ENCODE data around the gene DLEC1. TPM values are rescaled to one million over a fixed set of nuclear protein-coding genes. Genes with fewer than 3 reads are reported as not detected.
A peak's percentile ranks its signal among the peaks of the same experiment; 100 is the strongest.

DLEC1 gene
- total and polyA plus RNA-seq, 9 of the 15 experiments (the other 6 are each of a cell fraction or from before 2014, with no cell fraction given), result 0.07 to 0.08 TPM; not detected in 7

- TF ChIP-seq PRPF4 (IDR thresholded peaks at IDR 0.05; ENCODE audit: insufficient read depth, low read depth, low read length, poor library complexity, severe bottlenecking), result no peak
- no peak for TF ChIP-seq ZNF263 (CRISPR knock-in tag; IDR thresholded peaks at IDR 0.05; ENCODE audit: borderline replicate concordance)
- no peak for TF ChIP-seq ZZZ3 (IDR thresholded peaks at IDR 0.05)
- no peak for TF ChIP-seq ZNF830 (CRISPR knock-in tag; IDR thresholded peaks at IDR 0.05)
- no peak for TF ChIP-seq ZBTB11 (CRISPR knock-in tag; IDR thresholded peaks at IDR 0.05)
- no peak for TF ChIP-seq ZNF449 (CRISPR knock-in tag; IDR thresholded peaks at IDR 0.05)
- no peak for TF ChIP-seq ZNF766 (CRISPR knock-in tag; conservative IDR thresholded peaks at IDR 0.05)
- TF ChIP-seq ZEB2 (IDR thresholded peaks at IDR 0.05), result 0 out of 2 replicates have a peak, but pooled peaks have one; percentile 14
- TF ChIP-seq FOXM1 (IDR thresholded peaks at IDR 0.05; ENCODE audit: low read depth), result no peak
- TF ChIP-seq FOXM1 (CRISPR knock-in tag; IDR thresholded peaks at IDR 0.05; ENCODE audit: low read depth), result peak; percentile 84; the same call in 1 of the 2 replicates
- TF ChIP-seq POLR2H (tag; IDR thresholded peaks at IDR 0.05; ENCODE audit: low read depth), result no peak
- no peak for TF ChIP-seq ZFP91 (CRISPR knock-in tag; IDR thresholded peaks at IDR 0.05)
- TF ChIP-seq ZNF134 (CRISPR knock-in tag; conservative IDR thresholded peaks at IDR 0.05), result no peak
- no peak for TF ChIP-seq MAFF (IDR thresholded peaks at IDR 0.05; ENCODE audit: low read length)
- TF ChIP-seq PHB2 (IDR thresholded peaks at IDR 0.05; ENCODE audit: low read depth), result no peak
- no peak for TF ChIP-seq CBX3 (IDR thresholded peaks at IDR 0.05; ENCODE audit: borderline replicate concordance in 1 of 2, low read length in 2 of 2)
- TF ChIP-seq TBL1XR1 (IDR thresholded peaks at IDR 0.05; ENCODE audit: low read length in 2 of 2), result no peak; a peak in 1 of 4 replicates
- TF ChIP-seq HDAC8 (tag; IDR thresholded peaks at IDR 0.05), result no peak
- TF ChIP-seq TFAP4 (CRISPR knock-in tag; IDR thresholded peaks at IDR 0.05; ENCODE audit: borderline replicate concordance), result peak; percentile 55; the same call in 1 of the 2 replicates
- no peak for TF ChIP-seq SP2 (IDR thresholded peaks at IDR 0.05; ENCODE audit: extremely low read depth, low read depth, low read length, poor library complexity, severe bottlenecking)
Observed at GRCh38 chr3:38138349-38139190, 99.6 kb downstream of the DLEC1 start, which contains the start of gene MYD88 (continued).
